Transverse colon (tissue), 4 donors: ENCODE measurements around the gene HDAC3. TPM values are rescaled to one million over a fixed set of nuclear protein-coding genes. Genes with fewer than 3 reads are reported as not detected.

Source experiments
- DNase-seq: peaks from one replicate; pipeline ENCODE4 v3.0.0-alpha.2; 2019
- H3K27ac ChIP-seq, 4 donors: fragments of 200-600 bp; sonication (generic); 2 replicates each; pipeline ENCODE4 v1.5.1; 2016 to 2018; ENCODE audit warnings: inconsistent platforms in 4 of 4
- H3K27me3 ChIP-seq: fragments of 200-600 bp; sonication (generic); 2 replicates; pipeline ENCODE4 v1.5.1; 2017; ENCODE audit warnings: inconsistent platforms
- H3K36me3 ChIP-seq, 4 donors: fragments of 200-600 bp; sonication (generic); 2 replicates each; pipeline ENCODE4 v1.5.1; 2017 to 2019; ENCODE audit warnings: inconsistent platforms in 4 of 4
- H3K4me1 ChIP-seq, 4 donors: fragments of 200-600 bp; sonication (generic); 2 replicates each; pipeline ENCODE4 v1.5.1; 2017 to 2020; ENCODE audit warnings: inconsistent platforms in 4 of 4
- H3K4me3 ChIP-seq, 4 donors: fragments of 200-600 bp; sonication (generic); 1 replicate in 1 of 4; 2 replicates in 3 of 4; pipeline versions ENCODE4 v1.5.1 to v1.6.1; 2017 to 2019; ENCODE audit warnings: inconsistent platforms in 4 of 4
- H3K9me3 ChIP-seq, 2 donors: fragments of 200-600 bp; sonication (generic); 2 replicates each; pipeline ENCODE4 v1.5.1; 2017 to 2019; ENCODE audit warnings: inconsistent platforms in 2 of 2
- EP300 ChIP-seq: sonication (generic); formaldehyde crosslinking; IDR thresholded peaks from one replicate; pipeline ENCODE4 v1.6.1; 2017; ENCODE audit warnings: antibody characterized with exemption, low read depth
- POLR2A ChIP-seq: fragments of 450-650 bp; IDR thresholded peaks from one replicate; pipeline ENCODE4 v1.6.1; 2016; ENCODE audit warnings: antibody characterized with exemption, mild to moderate bottlenecking, moderate library complexity
- POLR2AphosphoS5 ChIP-seq, 3 donors: sonication (generic); formaldehyde crosslinking; IDR thresholded peaks; one replicate each; pipeline ENCODE4 v1.6.1; 2016; ENCODE audit warnings: antibody characterized with exemption in 3 of 3
- WGBS, 2 donors: methylation state at CpG; one replicate each; pipeline ENCODE4 v1.1.5; 2018; ENCODE audit warnings: low coverage in 1 of 2; 5-methylcytosine and 5-hydroxymethylcytosine counted together
- in situ Hi-C, 4 donors: fragments of 200-750 bp; cut with MboI; loops; one replicate each; pipeline versions ENCODE4 v1.15.0 to v1.15.1; 2017; ENCODE audit warnings: low sequenced_read_pairs in 3 of 4, low pct_ligation_motif_present in 1 of 4, low pct_unique_long_range_greater_than_20kb in 1 of 4
- intact Hi-C: fragments of 100-400 bp; cut with DNase I; formaldehyde crosslinking; loops from one replicate; pipeline ENCODE4 v1.15.1; 2023; ENCODE audit warnings: low total_unique reads
- total RNA-seq, 4 donors: library from RNA; depleted of rRNA; stranded (reverse); fragments of >200 nt; gene quantifications; one replicate each; pipeline ENCODE4 v1.1.0, GENCODE V29; 2016
- TF ChIP-seq, protein P1 (sequence below), 5 experiments: fragments of 200-600 bp in 3 of 5; fragments of 450-650 bp in 2 of 5; sonication (generic) in 3 of 5; IDR thresholded peaks; 1 replicate in 2 of 5; 2 replicates in 3 of 5; pipeline ENCODE4 v1.5.1; 2016 to 2017; ENCODE audit warnings: antibody characterized with exemption in 5 of 5, inconsistent platforms in 3 of 5, mild to moderate bottlenecking in 2 of 5, moderate library complexity in 1 of 5

HDAC3 gene
- total RNA-seq, 4 donors from 2014 or later = 12.7 to 45.1 (median 40.2) TPM

GRCh38 chr5:141590127-141590526 is 46.5 kb downstream of the HDAC3 start:
- Histone ChIP-seq H3K27ac (no peak overlapping the region), H3K9me3 (no peaks in the 10 kb centered on the region), H3K4me3 (no peak overlapping the region), H3K27me3 (no peaks in the 10 kb centered on the region), H3K4me1 (peaks cover 0 to 8% (median 0%) of the 10 kb centered on the region in 4 donors), H3K36me3 (peaks cover 0 to 18% (median 6%) of the 10 kb centered on the region in 4 donors)
- intact Hi-C loops (no loop called here), in situ Hi-C loops (no loop called here)
- no peak for DNase-seq
- no peak for TF ChIP-seq POLR2AphosphoS5 (IDR thresholded peaks at IDR 0.05)
- 55 to 80% methylated on average over 2 of the region's 2 CpGs for WGBS, 2 donors

DNA sequence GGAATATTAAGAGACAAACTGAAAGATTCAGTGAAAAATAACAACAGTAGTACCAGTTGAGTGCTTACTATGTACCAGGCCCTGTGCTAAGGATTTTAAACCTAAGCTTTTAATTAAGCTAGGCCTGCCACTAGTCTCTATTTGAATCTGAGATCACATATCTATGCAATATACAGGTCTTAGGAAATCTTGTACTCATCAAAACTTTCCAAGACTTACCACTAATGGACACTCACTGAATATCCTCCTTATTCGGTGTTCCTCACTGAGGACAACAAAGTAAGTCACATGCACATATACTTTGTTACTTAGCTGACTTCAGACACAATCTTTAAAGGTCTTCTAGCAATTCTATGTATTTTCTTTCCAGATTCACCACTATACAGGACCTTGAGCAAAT is 50.4 kb downstream of the HDAC3 start:
- Histone ChIP-seq H3K27ac (no peak overlapping the region), H3K9me3 (no peaks in the 10 kb centered on the region), H3K4me1 (no peaks in the 10 kb centered on the region), H3K4me3 (no peak overlapping the region), H3K27me3 (no peaks in the 10 kb centered on the region), H3K36me3 (peaks cover 0 to 56% (median 19%) of the 10 kb centered on the region in 4 donors)
- TF ChIP-seq EP300 (no peak), POLR2AphosphoS5 (IDR thresholded peaks at IDR 0.05) (no peak), POLR2A (no peak)
- TF ChIP-seq, protein P1, sequence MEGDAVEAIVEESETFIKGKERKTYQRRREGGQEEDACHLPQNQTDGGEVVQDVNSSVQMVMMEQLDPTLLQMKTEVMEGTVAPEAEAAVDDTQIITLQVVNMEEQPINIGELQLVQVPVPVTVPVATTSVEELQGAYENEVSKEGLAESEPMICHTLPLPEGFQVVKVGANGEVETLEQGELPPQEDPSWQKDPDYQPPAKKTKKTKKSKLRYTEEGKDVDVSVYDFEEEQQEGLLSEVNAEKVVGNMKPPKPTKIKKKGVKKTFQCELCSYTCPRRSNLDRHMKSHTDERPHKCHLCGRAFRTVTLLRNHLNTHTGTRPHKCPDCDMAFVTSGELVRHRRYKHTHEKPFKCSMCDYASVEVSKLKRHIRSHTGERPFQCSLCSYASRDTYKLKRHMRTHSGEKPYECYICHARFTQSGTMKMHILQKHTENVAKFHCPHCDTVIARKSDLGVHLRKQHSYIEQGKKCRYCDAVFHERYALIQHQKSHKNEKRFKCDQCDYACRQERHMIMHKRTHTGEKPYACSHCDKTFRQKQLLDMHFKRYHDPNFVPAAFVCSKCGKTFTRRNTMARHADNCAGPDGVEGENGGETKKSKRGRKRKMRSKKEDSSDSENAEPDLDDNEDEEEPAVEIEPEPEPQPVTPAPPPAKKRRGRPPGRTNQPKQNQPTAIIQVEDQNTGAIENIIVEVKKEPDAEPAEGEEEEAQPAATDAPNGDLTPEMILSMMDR (IDR thresholded peaks at IDR 0.05) = no peak
- DNase-seq = no peak
- intact Hi-C loops (no loop called here), in situ Hi-C loops (no loop called here)
- WGBS, 2 donors = 80 to 83% methylated on average over 1 of the region's 1 CpG

- in situ Hi-C loops = no loop called here
- no peak for DNase-seq
- Histone ChIP-seq H3K27ac (no peak overlapping the region), H3K4me1 (no peaks in the 10 kb centered on the region), H3K36me3 (peaks cover 0 to 60% (median 23%) of the 10 kb centered on the region in 4 donors), H3K27me3 (no peaks in the 10 kb centered on the region), H3K4me3 (no peak overlapping the region), H3K9me3 (no peaks in the 10 kb centered on the region)
- TF ChIP-seq POLR2AphosphoS5 (IDR thresholded peaks at IDR 0.05) (no peak), EP300 (no peak), POLR2A (no peak)
- TF ChIP-seq, protein P1 (IDR thresholded peaks at IDR 0.05) = no peak
- intact Hi-C loops = no loop called here
- WGBS, 2 donors = 83 to 93% methylated on average over 6 of the region's 6 CpGs
Measured at GRCh38 chr5:141585594-141585993, 51.1 kb downstream of the HDAC3 start.

- intact Hi-C loops = no loop called here
- H3K9me3 ChIP-seq = no peaks in the 10 kb centered on the region
- no peaks in the 10 kb centered on the region for H3K27me3 ChIP-seq
- H3K4me3 ChIP-seq = no peak overlapping the region
- TF ChIP-seq POLR2A = no peak
- TF ChIP-seq EP300 = no peak
- TF ChIP-seq, protein P1 (IDR thresholded peaks at IDR 0.05) = no peak
- TF ChIP-seq POLR2AphosphoS5 (IDR thresholded peaks at IDR 0.05) = no peak
- H3K36me3 ChIP-seq = peaks cover 0 to 81% (median 30%) of the 10 kb centered on the region in 4 donors
- in situ Hi-C loops = loop anchor here (25.0 kb wide), 4 partner anchors 212 to 487 kb away; partner anchors contain the start of genes PCDHB12 (in 4 of the 4), PCDHB13 (in 4 of the 4), PCDHB14 (in 4 of the 4) and PCDHB2 (in 1 of the 4)
- WGBS, 2 donors = 65 to 86% methylated on average over 2 of the region's 2 CpGs
- no peak overlapping the region for H3K27ac ChIP-seq
- H3K4me1 ChIP-seq = no peaks in the 10 kb centered on the region
- no peak for DNase-seq
Measured at GRCh38 chr5:141574122-141574510, 62.5 kb downstream of the HDAC3 start.
